HepG2 (cell line): Measurements from ENCODE around the gene CMPK1. TPM values are rescaled to one million over a fixed set of nuclear protein-coding genes. Genes with fewer than 3 reads are reported as not detected.
A peak's percentile ranks its signal among the peaks of the same experiment; 100 is the strongest.

Source experiments
- ATAC-seq: fragments of 200-7000 bp; cut with Tn5 transposase; 3 replicates; pipeline ENCODE4 v1.9.1; 2020; ENCODE audit warnings: mild to moderate bottlenecking, moderate library complexity
- BruUV-seq: library from RNA; stranded (reverse); fragments of 400-500 nt; replicated peaks from 2 replicates; lab custom pipeline; 2021; lab: Mats Ljungman, UMichigan
- CTCF ChIA-PET: fragments of 300-600 bp; formaldehyde crosslinking; extraction: SDS; loops from one replicate; lab custom pipeline; 2021; ENCODE audit warnings: low total read pairs, inconsistent platforms, low intra/inter-chr PET ratio; lab: Yijun Ruan, JAX
- POLR2A ChIA-PET: fragments of 350-600 bp; sonication (Branson Sonifier 250); formaldehyde crosslinking; loops from one replicate; lab custom pipeline; 2020; ENCODE audit warnings: antibody characterized with exemption, inconsistent platforms; lab: Yijun Ruan, JAX
- DNase-seq: peaks from one replicate; pipeline ENCODE4 v3.0.0-alpha.2; 2015; ENCODE audit warnings: low spot score
- FAIRE-seq: peaks from 3 replicates; lab custom pipeline; 2011; peaks lifted over from hg19 to GRCh38; lab: Jason Lieb, UNC
- H2AFZ ChIP-seq: one replicate; pipeline ENCODE4 v1.6.1; 2011; ENCODE audit warnings: low read length, inconsistent platforms
- H3K27ac ChIP-seq: fragments of 300-600 bp; 3 replicates; pipeline ENCODE4 v1.8.0; 2011; ENCODE audit warnings: mixed run types, mild to moderate bottlenecking, mixed read lengths, low read length, inconsistent platforms; ENCODE audit not compliant: insufficient read depth; ENCODE audit errors: extremely low read length
- H3K27me3 ChIP-seq, 2 experiments: fragments of 200-600 bp in 1 of 2; 2 replicates in 1 of 2; 3 replicates in 1 of 2; pipeline versions ENCODE4 v1.6.0 to v1.8.0; 2011; ENCODE audit warnings: low read length in 2 of 2, mild to moderate bottlenecking in 2 of 2, moderate library complexity in 2 of 2, inconsistent platforms in 1 of 2; ENCODE audit not compliant: insufficient read depth in 2 of 2, control insufficient read depth in 1 of 2
- H3K36me3 ChIP-seq, 2 experiments: fragments of 200-600 bp in 1 of 2; replicated peaks in 1 of 2; 2 replicates in 1 of 2; 3 replicates in 1 of 2; pipeline versions ENCODE4 v1.5.1 to v1.8.0; 2011; ENCODE audit warnings: low read length in 2 of 2, inconsistent platforms in 1 of 2; ENCODE audit not compliant: insufficient read depth in 2 of 2, control insufficient read depth in 1 of 2
- H3K4me1 ChIP-seq: 2 replicates; pipeline ENCODE4 v1.5.1; 2012; ENCODE audit warnings: low read length, inconsistent platforms; ENCODE audit not compliant: insufficient read depth
- H3K4me2 ChIP-seq: 2 replicates; pipeline ENCODE4 v1.6.0; 2011; ENCODE audit warnings: low read depth, low read length, inconsistent platforms
- H3K4me3 ChIP-seq, 3 experiments: fragments of 200-600 bp in 1 of 3; sonication (generic), shearing (Covaris generic) in 1 of 3; replicated peaks in 1 of 3; 2 replicates each; pipeline ENCODE4 v1.5.1; 2011 to 2016; ENCODE audit warnings: low read length in 3 of 3, inconsistent platforms in 2 of 3, low read depth in 2 of 3, mild to moderate bottlenecking in 2 of 3, control low read depth in 1 of 3, mixed read lengths in 1 of 3; ENCODE audit not compliant: insufficient read depth in 1 of 3
- H3K79me2 ChIP-seq: one replicate; pipeline ENCODE4 v1.6.1; 2011; ENCODE audit warnings: low read length, inconsistent platforms; ENCODE audit not compliant: insufficient read depth
- H3K9ac ChIP-seq: 2 replicates; pipeline ENCODE4 v1.6.0; 2011; ENCODE audit warnings: mild to moderate bottlenecking, low read depth, low read length, inconsistent platforms; ENCODE audit not compliant: insufficient read depth
- H3K9me3 ChIP-seq: 2 replicates; pipeline ENCODE4 v1.5.1; 2012; ENCODE audit warnings: mild to moderate bottlenecking, low read length
- H4K20me1 ChIP-seq: 2 replicates; pipeline ENCODE4 v1.6.0; 2011; ENCODE audit warnings: inconsistent platforms, mild to moderate bottlenecking, low read length, moderate library complexity; ENCODE audit not compliant: insufficient read depth
- DMAP1 ChIP-seq: IDR thresholded peaks from 2 replicates; pipeline ENCODE4 v1.6.1; 2016
- FOXM1 ChIP-seq: sonication (generic); formaldehyde crosslinking; IDR thresholded peaks from 2 replicates; pipeline ENCODE4 v1.5.0; 2020; ENCODE audit warnings: missing genetic modification reagents
- KDM1A ChIP-seq: IDR thresholded peaks from 2 replicates; pipeline ENCODE4 v1.6.1; 2016; ENCODE audit warnings: missing compliant biosample characterization
- PCBP1 ChIP-seq: fragments of 200-400 bp; formaldehyde crosslinking; IDR thresholded peaks from 2 replicates; pipeline ENCODE4 v1.6.1; 2017; ENCODE audit warnings: mild to moderate bottlenecking, low read depth, low read length, borderline replicate concordance
- SPEN ChIP-seq: sonication (generic); formaldehyde crosslinking; IDR thresholded peaks from 2 replicates; pipeline ENCODE4 v1.5.1; 2020; ENCODE audit warnings: low read depth, mild to moderate bottlenecking, missing genetic modification reagents
- ZKSCAN1 ChIP-seq: fragments of 150-350 bp; IDR thresholded peaks from 2 replicates; pipeline ENCODE4 v1.6.1; 2014; ENCODE audit warnings: low read length
- ZNF282 ChIP-seq: fragments of 450-650 bp; IDR thresholded peaks from 2 replicates; pipeline ENCODE4 v1.6.1; 2018; ENCODE audit not compliant: partially characterized antibody
- ZNF614 ChIP-seq: IDR thresholded peaks from 2 replicates; pipeline ENCODE4 v1.6.1; 2018; ENCODE audit warnings: missing biosample characterization, missing genetic modification reagents, inconsistent platforms, borderline replicate concordance
- ZNF709 ChIP-seq: sonication (generic); formaldehyde crosslinking; IDR thresholded peaks from 2 replicates; pipeline ENCODE4 v1.5.0; 2020; ENCODE audit warnings: mild to moderate bottlenecking, missing genetic modification reagents
- ZNF75D ChIP-seq: sonication (generic); formaldehyde crosslinking; IDR thresholded peaks from 2 replicates; pipeline ENCODE4 v1.8.1; 2023; ENCODE audit warnings: missing genetic modification reagents, mild to moderate bottlenecking, borderline replicate concordance
- WGBS: methylation state at CpG from one replicate; pipeline ENCODE4 v1.1.6; 2017; ENCODE audit warnings: low lambda C conversion rate; 5-methylcytosine and 5-hydroxymethylcytosine counted together
- in situ Hi-C: cut with HindIII; loops from 2 replicates; pipeline ENCODE4 v1.10.0; 2017; ENCODE audit warnings: low pct_unique_long_range_greater_than_20kb; ENCODE audit not compliant: extremely low pct_ligation_motif_present
- intact Hi-C: fragments of 100-400 bp; cut with micrococcal nuclease; formaldehyde crosslinking; loops from one replicate; pipeline ENCODE4 v1.10.0; 2022; ENCODE audit not compliant: unreplicated experiment
- polyA plus RNA-seq, 8 experiments: library from polyadenylated mRNA; depleted of rRNA in 3 of 8; stranded (reverse) in 7 of 8; unstranded in 1 of 8; fragments of >200 nt; fragmentation: Illumina TruSeq in 4 of 8; extraction: Trizol in 4 of 8; gene quantifications; 2 replicates each; pipeline versions ENCODE4 v1.2.1 to v1.2.3, GENCODE V29; 2011 to 2016; ENCODE audit warnings: low read depth in 4 of 8, missing spikeins in 1 of 8, mixed read lengths in 1 of 8; ENCODE audit not compliant: insufficient read depth in 1 of 8
- total RNA-seq, 5 experiments: library from RNA; depleted of rRNA; stranded (reverse); fragments of >200 nt; fragmentation: Illumina TruSeq; extraction: Trizol; gene quantifications; 2 replicates each; pipeline ENCODE4 v1.2.3, GENCODE V29; 2016; ENCODE audit warnings: low read depth in 1 of 5

CMPK1 gene
- total and polyA plus RNA-seq, 2 of the 13 experiments (the other 11 are each of a cell fraction or from before 2014, with no cell fraction given): 38.3 to 92.0 TPM

GRCh38 chr1:47417170-47418044, 83.8 kb downstream of the CMPK1 start (continued):
- TF ChIP-seq DMAP1 (no peak), KDM1A (CRISPR knock-in tag) (no peak), ZNF614 (CRISPR knock-in tag) (no peak), PCBP1 (no peak), ZNF709 (CRISPR knock-in tag) (no peak), FOXM1 (CRISPR knock-in tag) (no peak), ZNF75D (CRISPR knock-in tag) (no peak), ZNF282 (no peak)

DNA sequence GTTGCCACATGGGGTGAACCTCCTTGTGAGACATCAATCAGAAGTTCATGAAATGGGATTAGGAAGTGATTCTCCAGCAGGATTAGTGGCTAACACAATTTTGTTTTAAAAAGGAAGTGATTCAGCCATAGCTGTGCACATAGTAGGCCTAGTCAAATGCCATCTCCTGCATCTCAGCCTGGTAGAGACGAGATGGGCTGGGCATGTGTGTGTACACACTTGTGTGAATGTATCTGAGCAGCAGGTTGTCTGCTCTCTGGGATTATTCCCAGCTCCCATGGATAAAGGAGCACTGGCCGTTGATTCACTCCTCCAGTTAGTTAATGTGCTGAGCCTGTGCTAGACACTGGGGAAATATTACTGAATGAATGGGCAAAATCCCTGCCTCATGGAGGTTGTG, 84.5 kb downstream of the CMPK1 start:
- BruUV-seq: no TSS peak
- whole genome bisulfite sequencing: 40% methylated on average over 2 of the region's 2 CpGs
- DNase-seq (no peak), ATAC-seq (no peak), FAIRE-seq (no peak)
- Histone ChIP-seq H3K9me3 (no peaks in the 10 kb centered on the region), H2AFZ (no peak overlapping the region), H3K27me3 (peaks cover 0 to 6% of the 10 kb centered on the region in 2 experiments; a peak in 2 of 5 replicates), H3K4me1 (peaks cover 3% of the 10 kb centered on the region; the same call in 1 of the 2 replicates), H3K36me3 (no peaks in the 10 kb centered on the region), H3K79me2 (no peaks in the 10 kb centered on the region), H4K20me1 (no peaks in the 10 kb centered on the region), H3K27ac (no peak overlapping the region), H3K4me2 (no peak overlapping the region), H3K4me3 (no peak overlapping the region), H3K9ac (no peak overlapping the region)
- intact Hi-C loops (no loop called here), in situ Hi-C loops (no loop called here)
- CTCF ChIA-PET: no interaction called here
- TF ChIP-seq SPEN (CRISPR knock-in tag) (no peak), ZKSCAN1 (0 out of 2 replicates have a peak, but pooled peaks have one; percentile 18)
- POLR2A ChIA-PET: no interaction called here
